Ramos (cell line): ENCODE results near the gene RAMAC.
"Not testable (repeated sequence)": the region's sequence is repeated elsewhere in the genome, so short reads cannot be mapped to it uniquely, and the experiment has no call there.

Source experiments
- in situ Hi-C: fragments of 300-500 bp; cut with MboI; formaldehyde crosslinking; loops from one replicate; pipeline ENCODE4 v1.14.3; 2022; ENCODE audit warnings: low sequenced_read_pairs; ENCODE audit not compliant: unreplicated experiment

Gene RAMAC

GRCh38 chr15:82985688-82986441, at the start of gene RAMAC:
Gene RAMAC (plus strand): TSS chr15:82986210. CDS start chr15:82989019, 2,809 bp downstream.
- in situ Hi-C loops: no loop called here

- in situ Hi-C loops: no loop called here
Observed at GRCh38 chr15:82936966-82937711, 48.9 kb upstream of the RAMAC start.

GRCh38 chr15:82937712-82938058, 48.3 kb upstream of the RAMAC start:
- in situ Hi-C loops: no loop called here

GRCh38 chr15:82939678-82940077, 46.3 kb upstream of the RAMAC start:
- in situ Hi-C loops: not testable (repeated sequence)

- in situ Hi-C loops: no loop called here
Observed at GRCh38 chr15:82942691-82943090, 43.3 kb upstream of the RAMAC start.

GRCh38 chr15:82943176-82943575, 42.8 kb upstream of the RAMAC start:
- in situ Hi-C loops: no loop called here

GRCh38 chr15:82944056-82944455, 42.0 kb upstream of the RAMAC start:
- in situ Hi-C loops: no loop called here

- in situ Hi-C loops: no loop called here
Observed at GRCh38 chr15:82944821-82945220, 41.2 kb upstream of the RAMAC start.

GRCh38 chr15:82945326-82945725, 40.7 kb upstream of the RAMAC start:
- in situ Hi-C loops: no loop called here

- in situ Hi-C loops: no loop called here
Observed at GRCh38 chr15:82946155-82946701, 39.8 kb upstream of the RAMAC start.

GRCh38 chr15:82950295-82950694, 35.7 kb upstream of the RAMAC start:
- in situ Hi-C loops: no loop called here

GRCh38 chr15:82950746-82951370, 35.2 kb upstream of the RAMAC start:
- in situ Hi-C loops: no loop called here

GRCh38 chr15:82951472-82952157, 34.4 kb upstream of the RAMAC start:
- in situ Hi-C loops: no loop called here

- in situ Hi-C loops: no loop called here
Observed at GRCh38 chr15:82952158-82953081, 33.6 kb upstream of the RAMAC start, which contains the start of gene HOMER2. Gene HOMER2 (minus strand): TSS chr15:82952720. CDS start chr15:82952535, 185 bp downstream.

- in situ Hi-C loops: no loop called here
Observed at GRCh38 chr15:82958638-82959037, 27.4 kb upstream of the RAMAC start.

- in situ Hi-C loops: no loop called here
Observed at GRCh38 chr15:82959423-82959822, 26.6 kb upstream of the RAMAC start.

GRCh38 chr15:82960766-82961165, 25.2 kb upstream of the RAMAC start:
- in situ Hi-C loops: no loop called here

GRCh38 chr15:82963471-82964341, 22.3 kb upstream of the RAMAC start:
- in situ Hi-C loops: no loop called here
